GM18873 (cell line): ENCODE measurements around the gene TLL2.
"Not testable (repeated sequence)": the region's sequence is repeated elsewhere in the genome, so short reads cannot be mapped to it uniquely, and the experiment has no call there.

ENCODE experiments used
- ATAC-seq: cut with Tn5 transposase; IDR thresholded peaks from one replicate; pipeline ENCODE4 v1.9.1; 2021; ENCODE audit warnings: mild to moderate bottlenecking, moderate library complexity, moderate number of reproducible peaks; ENCODE audit not compliant: unreplicated experiment, low FRiP score

TLL2 gene

GRCh38 chr10:96513698-96514561 lies at the start of gene TLL2:
TSS of gene TLL2 (minus strand) at chr10:96513926. CDS start at chr10:96513685, 241 bp downstream.
- ATAC-seq: peak; percentile 61

- no peak for ATAC-seq
These were observed 47.5 kb upstream of the TLL2 start for GRCh38 chr10:96560966-96561887.

- no peak for ATAC-seq
These were observed 46.8 kb upstream of the TLL2 start for GRCh38 chr10:96560489-96560888.

GRCh38 chr10:96556003-96556402 lies 42.3 kb upstream of the TLL2 start:
- no peak for ATAC-seq

GRCh38 chr10:96555330-96555729 lies 41.6 kb upstream of the TLL2 start:
- no peak for ATAC-seq

GRCh38 chr10:96548589-96548988 lies 34.9 kb upstream of the TLL2 start:
- no peak for ATAC-seq

GRCh38 chr10:96545558-96545957 lies 31.8 kb upstream of the TLL2 start:
- ATAC-seq: not testable (repeated sequence)

- no peak for ATAC-seq
These were observed 28.2 kb upstream of the TLL2 start for GRCh38 chr10:96541921-96542320.

GRCh38 chr10:96540240-96540639 lies 26.5 kb upstream of the TLL2 start:
- ATAC-seq: no peak

- ATAC-seq: no peak
These were observed 25.0 kb upstream of the TLL2 start for GRCh38 chr10:96538683-96539082.

GRCh38 chr10:96536129-96536528 lies 22.4 kb upstream of the TLL2 start:
- ATAC-seq: no peak

- ATAC-seq: no peak
These were observed 18.8 kb upstream of the TLL2 start for GRCh38 chr10:96532523-96532922.

GRCh38 chr10:96529634-96530279 lies 16.0 kb upstream of the TLL2 start:
- no peak for ATAC-seq

- no peak for ATAC-seq
These were observed 11.0 kb upstream of the TLL2 start for GRCh38 chr10:96524741-96525140.

- ATAC-seq: no peak
These were observed 3.6 kb upstream of the TLL2 start for GRCh38 chr10:96517284-96517683.

GRCh38 chr10:96516337-96516736 lies 2.6 kb upstream of the TLL2 start:
- ATAC-seq: no peak

- peak; percentile 29 for ATAC-seq
These were observed 425 bp downstream of the TLL2 start for GRCh38 chr10:96513305-96513697.

- ATAC-seq: no peak
These were observed 1.0 kb downstream of the TLL2 start for GRCh38 chr10:96512524-96513304.

GRCh38 chr10:96511044-96511945 lies 2.4 kb downstream of the TLL2 start:
- no peak for ATAC-seq
